Measurements from ENCODE around the gene CD96. TPM values are rescaled to one million over a fixed set of nuclear protein-coding genes. Genes with fewer than 3 reads are reported as not detected.

CD96 gene
- polyA plus RNA-seq, 1 donor from 2014 or later: not detected

- H3K4me3 ChIP-seq (ENCODE audit: low read length): no peak overlapping the region
- H3F3A ChIP-seq (ENCODE audit: insufficient read depth, low read length, poor library complexity, severe bottlenecking): no peaks in the 10 kb centered on the region
- H3K9ac ChIP-seq (ENCODE audit: low read length): no peak overlapping the region
- TF ChIP-seq REST (IDR thresholded peaks at IDR 0.05; ENCODE audit: borderline replicate concordance): no peak
- TF ChIP-seq EP300 (conservative IDR thresholded peaks at IDR 0.05; ENCODE audit: poor library complexity, severe bottlenecking): no peak
- no peak overlapping the region for H2AFZ ChIP-seq (ENCODE audit: low read depth, low read length)
- no peak overlapping the region for H3K4me2 ChIP-seq (ENCODE audit: low read length)
- H3K9me3 ChIP-seq (ENCODE audit: low read length): no peaks in the 10 kb centered on the region
- no peaks in the 10 kb centered on the region for H3K9me2 ChIP-seq (ENCODE audit: insufficient read depth, low read length)
- H4K20me1 ChIP-seq (ENCODE audit: insufficient read depth): no peaks in the 10 kb centered on the region
- no peaks in the 10 kb centered on the region for H3K27me3 ChIP-seq (ENCODE audit: insufficient read depth, low read depth, low read length)
- H3K27ac ChIP-seq (ENCODE audit: low read length): no peak overlapping the region
- no peaks in the 10 kb centered on the region for H3K79me2 ChIP-seq (replicated peaks; ENCODE audit: insufficient read depth, low read length)
- no peaks in the 10 kb centered on the region for H3K36me3 ChIP-seq (ENCODE audit: insufficient read depth, low read length)
Observed at GRCh38 chr3:111517801-111518200, 24.2 kb upstream of the CD96 start.

- no peak overlapping the region for H3K4me2 ChIP-seq (ENCODE audit: low read length)
- no peaks in the 10 kb centered on the region for H4K20me1 ChIP-seq (ENCODE audit: insufficient read depth)
- TF ChIP-seq CTCF (IDR thresholded peaks at IDR 0.05; ENCODE audit: poor library complexity, severe bottlenecking): no peak
- TF ChIP-seq TAF1 (IDR thresholded peaks at IDR 0.05; ENCODE audit: low read depth): no peak
- no peak for TF ChIP-seq REST (IDR thresholded peaks at IDR 0.05; ENCODE audit: borderline replicate concordance)
- no peak for TF ChIP-seq MXI1 (conservative IDR thresholded peaks at IDR 0.05; ENCODE audit: poor library complexity, severe bottlenecking)
- no peak for TF ChIP-seq EP300 (conservative IDR thresholded peaks at IDR 0.05; ENCODE audit: poor library complexity, severe bottlenecking)
- no peak for TF ChIP-seq POLR2AphosphoS5 (IDR thresholded peaks at IDR 0.05)
- no peak for TF ChIP-seq EZH2 (IDR thresholded peaks at IDR 0.05; ENCODE audit: borderline replicate concordance, insufficient read depth, low read length, poor library complexity, severe bottlenecking)
- TF ChIP-seq SMC3 (conservative IDR thresholded peaks at IDR 0.05; ENCODE audit: poor library complexity): no peak
- no peak for TF ChIP-seq RAD21 (conservative IDR thresholded peaks at IDR 0.05)
- H3K9me2 ChIP-seq (ENCODE audit: insufficient read depth, low read length): no peaks in the 10 kb centered on the region
- H3K9me3 ChIP-seq (ENCODE audit: low read length): no peaks in the 10 kb centered on the region
- H3K9ac ChIP-seq (ENCODE audit: low read length): no peak overlapping the region
- no peak overlapping the region for H3K4me3 ChIP-seq (ENCODE audit: low read length)
- H3K27ac ChIP-seq (ENCODE audit: low read length): no peak overlapping the region
- H3K36me3 ChIP-seq (ENCODE audit: insufficient read depth, low read length): no peaks in the 10 kb centered on the region
- no peaks in the 10 kb centered on the region for H3K27me3 ChIP-seq (ENCODE audit: insufficient read depth, low read depth, low read length)
- no peaks in the 10 kb centered on the region for H3F3A ChIP-seq (ENCODE audit: insufficient read depth, low read length, poor library complexity, severe bottlenecking)
- H2AFZ ChIP-seq (ENCODE audit: low read depth, low read length): no peak overlapping the region
- H3K79me2 ChIP-seq (replicated peaks; ENCODE audit: insufficient read depth, low read length): no peaks in the 10 kb centered on the region
Observed at GRCh38 chr3:111519178-111519855, 22.7 kb upstream of the CD96 start.
